Panc1 (cell line): ENCODE data around the gene MACROD2. TPM values are rescaled to one million over a fixed set of nuclear protein-coding genes. Genes with fewer than 3 reads are reported as not detected.

Source experiments
- ATAC-seq: fragments of 200-7000 bp; cut with Tn5 transposase; 2 replicates; pipeline ENCODE4 v1.9.1; 2020; ENCODE audit warnings: mild to moderate bottlenecking, moderate library complexity
- BruUV-seq: library from RNA; stranded (reverse); fragments of 400-500 nt; replicated peaks from 2 replicates; lab custom pipeline; 2021; lab: Mats Ljungman, UMichigan
- CTCF ChIA-PET: fragments of 300-600 bp; sonication (Branson Sonifier 250); formaldehyde crosslinking; loops from one replicate; lab custom pipeline; 2022; ENCODE audit warnings: antibody characterized with exemption; lab: Charles Lee
- POLR2A ChIA-PET: fragments of 300-600 bp; sonication (Branson Sonifier 250); formaldehyde crosslinking; loops from one replicate; lab custom pipeline; 2022; ENCODE audit warnings: antibody characterized with exemption; lab: Charles Lee
- DNase-seq: peaks from one replicate; pipeline ENCODE4 v3.0.0-alpha.2; 2010; ENCODE audit warnings: low read depth, low spot score
- H3K27ac ChIP-seq: 2 replicates; pipeline ENCODE4 v1.5.1; 2011; ENCODE audit warnings: mild to moderate bottlenecking, low read length, inconsistent platforms
- H3K27me3 ChIP-seq: fragments of 200-500 bp; sonication (Bioruptor generic); 2 replicates; pipeline ENCODE4 v1.6.0; 2014; ENCODE audit warnings: low read length, inconsistent platforms; ENCODE audit not compliant: control insufficient read depth, insufficient read depth
- H3K36me3 ChIP-seq: fragments of 200-500 bp; sonication (Bioruptor generic); 2 replicates; pipeline ENCODE4 v1.5.1; 2014; ENCODE audit warnings: inconsistent platforms, mild to moderate bottlenecking, low read length, moderate library complexity; ENCODE audit not compliant: control insufficient read depth, insufficient read depth
- H3K4me1 ChIP-seq: 2 replicates; pipeline ENCODE4 v1.5.1; 2011; ENCODE audit warnings: inconsistent platforms, mild to moderate bottlenecking, low read length, moderate library complexity; ENCODE audit not compliant: control insufficient read depth, insufficient read depth
- H3K4me3 ChIP-seq, 2 experiments: 2 replicates each; pipeline ENCODE4 v1.5.1; 2011 to 2012; ENCODE audit warnings: low read depth in 2 of 2, low read length in 2 of 2, mild to moderate bottlenecking in 2 of 2, inconsistent platforms in 1 of 2, moderate library complexity in 1 of 2
- H3K9me3 ChIP-seq: fragments of 200-500 bp; sonication (Bioruptor generic); 2 replicates; pipeline ENCODE4 v1.5.1; 2014; ENCODE audit warnings: low read depth, mild to moderate bottlenecking, inconsistent platforms, low read length, moderate library complexity; ENCODE audit not compliant: control insufficient read depth, insufficient read depth
- CTCF ChIP-seq: fragments of 450-650 bp; IDR thresholded peaks from 2 replicates; pipeline ENCODE4 v1.5.1; 2017; ENCODE audit warnings: mild to moderate bottlenecking
- POLR2AphosphoS5 ChIP-seq: IDR thresholded peaks from 2 replicates; pipeline ENCODE4 v1.6.1; 2012; ENCODE audit warnings: mild to moderate bottlenecking, low read depth, low read length, moderate library complexity
- REST ChIP-seq, 2 experiments: IDR thresholded peaks; 2 replicates each; pipeline ENCODE4 v1.6.1; 2011 to 2012; ENCODE audit warnings: low read depth in 2 of 2, control low read depth in 1 of 2, low read length in 1 of 2, mild to moderate bottlenecking in 1 of 2, moderate library complexity in 1 of 2; ENCODE audit not compliant: insufficient read depth in 1 of 2
- SIN3A ChIP-seq: IDR thresholded peaks from 2 replicates; pipeline ENCODE4 v1.6.1; 2012; ENCODE audit warnings: low read depth, mild to moderate bottlenecking, low read length, moderate library complexity, borderline replicate concordance; ENCODE audit not compliant: insufficient read depth
- TCF7L2 ChIP-seq: IDR thresholded peaks from 2 replicates; pipeline ENCODE4 v1.6.1; 2011; ENCODE audit warnings: mild to moderate bottlenecking, low read depth, low read length, inconsistent platforms
- in situ Hi-C: cut with HindIII; loops from 2 replicates; pipeline ENCODE4 v1.10.0; 2016; ENCODE audit warnings: low sequenced_read_pairs, low pct_unique_long_range_greater_than_20kb
- intact Hi-C: fragments of 100-400 bp; cut with micrococcal nuclease; formaldehyde crosslinking; loops from one replicate; pipeline ENCODE4 v1.10.0; 2022; ENCODE audit not compliant: unreplicated experiment
- total RNA-seq: library from RNA; stranded (reverse); gene quantifications from one replicate; pipeline ENCODE4 v1.2.1, GENCODE V29; 2021; ENCODE audit not compliant: unreplicated experiment

The MACROD2 gene
- total RNA-seq, 1 experiment from 2014 or later, result 1.2 TPM

GRCh38 chr20:15612198-15612597, 1616.9 kb downstream of the MACROD2 start:
- Histone ChIP-seq H3K27me3 (no peaks in the 10 kb centered on the region), H3K36me3 (no peaks in the 10 kb centered on the region), H3K27ac (no peak overlapping the region), H3K4me3 (no peak overlapping the region), H3K9me3 (no peaks in the 10 kb centered on the region), H3K4me1 (no peaks in the 10 kb centered on the region)
- intact Hi-C loops (no loop called here), in situ Hi-C loops (no loop called here)
- ATAC-seq, result no peak
- ChIA-PET POLR2A (no interaction called here), CTCF (no interaction called here)
- DNase-seq, result no peak
- no TSS peak for BruUV-seq
- TF ChIP-seq CTCF, result no peak
- no peak for TF ChIP-seq SIN3A

GRCh38 chr20:15612769-15613168, 1617.5 kb downstream of the MACROD2 start:
- no peaks in the 10 kb centered on the region for H3K27me3 ChIP-seq
- H3K27ac ChIP-seq, result no peak overlapping the region
- intact Hi-C loops (no loop called here), in situ Hi-C loops (no loop called here)
- no peaks in the 10 kb centered on the region for H3K36me3 ChIP-seq
- H3K4me3 ChIP-seq, result no peak overlapping the region
- no TSS peak for BruUV-seq
- no peak for ATAC-seq
- POLR2A ChIA-PET, result no interaction called here
- CTCF ChIA-PET, result no interaction called here
- H3K4me1 ChIP-seq, result no peaks in the 10 kb centered on the region
- H3K9me3 ChIP-seq, result no peaks in the 10 kb centered on the region
- TF ChIP-seq POLR2AphosphoS5, result no peak
- TF ChIP-seq TCF7L2, result no peak
- TF ChIP-seq CTCF, result no peak
- no peak for TF ChIP-seq REST (IDR thresholded peaks at IDR 0.05; ENCODE audit: insufficient read depth in 1 of 2, low read depth in 2 of 2, low read length in 1 of 2)
- no peak for TF ChIP-seq SIN3A
- DNase-seq, result no peak
